Vagina (tissue), 2 donors: ENCODE results near the gene AGBL4. TPM values are rescaled to one million over a fixed set of nuclear protein-coding genes. Genes with fewer than 3 reads are reported as not detected.

Experiments used
- DNase-seq, 2 donors: peaks; one replicate each; pipeline ENCODE4 v3.0.0-alpha.2; 2017; ENCODE audit errors: extremely low spot score in 2 of 2
- H3K27ac ChIP-seq: fragments of 200-600 bp; sonication (generic); one replicate; pipeline ENCODE4 v1.5.1; 2019
- H3K27me3 ChIP-seq: fragments of 200-600 bp; sonication (generic); one replicate; pipeline ENCODE4 v1.5.1; 2019
- H3K36me3 ChIP-seq, 2 donors: fragments of 200-600 bp; sonication (generic); one replicate each; pipeline ENCODE4 v1.5.1; 2017 to 2019
- H3K4me1 ChIP-seq: fragments of 200-600 bp; sonication (generic); one replicate; pipeline ENCODE4 v1.5.1; 2019
- H3K4me3 ChIP-seq, 2 donors: fragments of 200-600 bp; sonication (generic); 1 replicate in 1 of 2; 2 replicates in 1 of 2; pipeline ENCODE4 v1.5.1; 2016 to 2019
- H3K9me3 ChIP-seq: fragments of 200-600 bp; sonication (generic); one replicate; pipeline ENCODE4 v1.5.1; 2019
- POLR2A ChIP-seq, 2 donors: fragments of 450-650 bp; IDR thresholded peaks; one replicate each; pipeline ENCODE4 v1.6.1; 2017; ENCODE audit warnings: antibody characterized with exemption in 2 of 2, mild to moderate bottlenecking in 2 of 2, moderate library complexity in 2 of 2
- POLR2AphosphoS5 ChIP-seq, 2 donors: sonication (generic); formaldehyde crosslinking; IDR thresholded peaks; one replicate each; pipeline ENCODE4 v1.9.0; 2017; ENCODE audit warnings: antibody characterized with exemption in 2 of 2, mild to moderate bottlenecking in 2 of 2, low read depth in 1 of 2; ENCODE audit not compliant: insufficient read depth in 1 of 2
- intact Hi-C: fragments of 100-400 bp; cut with DNase I; formaldehyde crosslinking; loops from one replicate; pipeline ENCODE4 v1.15.1; 2023
- total RNA-seq: library from RNA; depleted of rRNA; stranded (reverse); fragments of >200 nt; gene quantifications from one replicate; pipeline ENCODE4 v1.2.3, GENCODE V29; 2016
- TF ChIP-seq, protein P1 (sequence below), 3 experiments: fragments of 450-650 bp in 2 of 3; fragments of 200-600 bp in 1 of 3; sonication (generic) in 1 of 3; IDR thresholded peaks; one replicate each; pipeline ENCODE4 v1.5.1; 2017 to 2019; ENCODE audit warnings: antibody characterized with exemption in 3 of 3, mild to moderate bottlenecking in 2 of 3, moderate library complexity in 2 of 3

Gene AGBL4
- total RNA-seq, 1 donor from 2014 or later: not detected

DNA sequence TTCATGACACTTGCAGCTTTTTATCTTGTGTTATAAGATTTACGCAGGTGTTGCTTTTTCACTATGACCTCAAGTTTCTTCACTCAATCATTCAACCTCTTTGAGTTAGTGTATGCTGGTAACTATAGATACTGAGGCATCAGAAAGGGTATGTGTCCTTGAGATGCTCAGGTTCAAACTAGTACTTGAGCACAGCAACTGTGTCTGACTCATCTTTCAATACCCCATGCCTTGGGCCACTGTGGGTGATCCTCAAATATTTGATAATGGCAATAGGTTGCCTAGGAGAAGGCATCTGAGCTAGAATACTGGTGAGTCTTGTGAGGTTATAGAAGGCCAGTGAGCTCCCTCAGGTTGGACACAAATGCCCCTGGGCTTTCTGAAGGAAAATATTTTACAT lies 1463.6 kb downstream of the AGBL4 start:
- Histone ChIP-seq H3K36me3 (no peaks in the 10 kb centered on the region), H3K9me3 (no peaks in the 10 kb centered on the region), H3K27ac (no peak overlapping the region), H3K27me3 (no peaks in the 10 kb centered on the region), H3K4me1 (no peaks in the 10 kb centered on the region), H3K4me3 (no peak overlapping the region)
- DNase-seq: no peak
- intact Hi-C loops: no loop called here
- no peak for TF ChIP-seq POLR2A (IDR thresholded peaks at IDR 0.05)
- TF ChIP-seq, protein P1, sequence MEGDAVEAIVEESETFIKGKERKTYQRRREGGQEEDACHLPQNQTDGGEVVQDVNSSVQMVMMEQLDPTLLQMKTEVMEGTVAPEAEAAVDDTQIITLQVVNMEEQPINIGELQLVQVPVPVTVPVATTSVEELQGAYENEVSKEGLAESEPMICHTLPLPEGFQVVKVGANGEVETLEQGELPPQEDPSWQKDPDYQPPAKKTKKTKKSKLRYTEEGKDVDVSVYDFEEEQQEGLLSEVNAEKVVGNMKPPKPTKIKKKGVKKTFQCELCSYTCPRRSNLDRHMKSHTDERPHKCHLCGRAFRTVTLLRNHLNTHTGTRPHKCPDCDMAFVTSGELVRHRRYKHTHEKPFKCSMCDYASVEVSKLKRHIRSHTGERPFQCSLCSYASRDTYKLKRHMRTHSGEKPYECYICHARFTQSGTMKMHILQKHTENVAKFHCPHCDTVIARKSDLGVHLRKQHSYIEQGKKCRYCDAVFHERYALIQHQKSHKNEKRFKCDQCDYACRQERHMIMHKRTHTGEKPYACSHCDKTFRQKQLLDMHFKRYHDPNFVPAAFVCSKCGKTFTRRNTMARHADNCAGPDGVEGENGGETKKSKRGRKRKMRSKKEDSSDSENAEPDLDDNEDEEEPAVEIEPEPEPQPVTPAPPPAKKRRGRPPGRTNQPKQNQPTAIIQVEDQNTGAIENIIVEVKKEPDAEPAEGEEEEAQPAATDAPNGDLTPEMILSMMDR (IDR thresholded peaks at IDR 0.05): no peak
- TF ChIP-seq POLR2AphosphoS5 (IDR thresholded peaks at IDR 0.05; ENCODE audit: insufficient read depth in 1 of 2, low read depth in 1 of 2): no peak

DNA sequence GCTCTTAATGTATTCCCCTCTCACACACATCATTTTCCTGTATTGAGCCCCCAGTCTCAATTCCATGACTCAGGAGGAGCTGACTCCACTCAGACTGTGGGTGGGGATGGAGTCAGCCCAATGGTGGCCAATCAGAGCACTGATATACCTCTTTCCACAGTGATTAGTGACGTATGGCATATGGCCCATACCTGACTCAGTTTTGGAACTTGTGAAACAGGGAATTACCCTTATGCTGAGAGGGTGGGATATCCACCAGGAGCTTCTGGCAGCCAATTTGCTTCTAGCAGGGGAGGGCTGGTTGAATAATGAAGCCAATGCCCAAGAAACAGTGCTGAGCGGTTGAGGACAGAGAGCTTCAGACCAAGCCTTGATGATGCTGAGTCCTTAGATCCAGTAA lies 1465.4 kb downstream of the AGBL4 start:
- DNase-seq: no peak
- Histone ChIP-seq H3K36me3 (no peaks in the 10 kb centered on the region), H3K4me3 (no peak overlapping the region), H3K4me1 (no peaks in the 10 kb centered on the region), H3K27me3 (no peaks in the 10 kb centered on the region), H3K27ac (no peak overlapping the region), H3K9me3 (no peaks in the 10 kb centered on the region)
- intact Hi-C loops: no loop called here
- TF ChIP-seq POLR2AphosphoS5 (IDR thresholded peaks at IDR 0.05; ENCODE audit: insufficient read depth in 1 of 2, low read depth in 1 of 2) (no peak), POLR2A (IDR thresholded peaks at IDR 0.05) (no peak)
- TF ChIP-seq, protein P1 (IDR thresholded peaks at IDR 0.05): no peak

DNA sequence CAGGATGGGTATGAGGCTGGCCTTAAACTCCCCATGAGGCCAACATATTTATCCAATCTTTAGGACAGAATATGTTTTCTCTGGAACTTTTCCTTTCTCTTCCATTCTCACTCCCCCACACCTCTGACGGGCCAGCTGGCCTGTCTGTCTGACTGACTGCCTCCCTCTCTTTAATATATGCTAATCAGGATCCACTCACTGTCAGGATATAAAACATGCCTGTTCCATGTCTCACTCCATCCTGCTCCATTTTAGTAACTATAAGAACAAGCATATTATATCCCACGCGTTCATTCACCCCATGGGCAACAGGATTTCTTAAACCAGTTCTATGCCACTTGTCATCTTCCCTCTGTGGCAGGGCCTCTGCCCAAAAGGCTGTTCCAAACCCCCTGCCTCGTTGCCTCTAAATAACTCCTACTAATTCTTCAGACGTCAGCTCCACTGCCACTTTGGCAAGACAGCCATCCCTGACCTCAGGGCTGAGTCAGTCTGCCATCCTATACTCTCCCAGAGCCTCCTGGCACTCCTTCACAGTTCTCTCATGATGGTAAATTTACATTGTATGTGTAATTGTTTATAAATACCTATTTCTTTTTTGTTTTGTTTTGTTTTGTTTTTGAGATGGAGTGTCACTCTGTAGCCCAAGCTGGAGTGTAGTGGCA lies 1467.4 kb downstream of the AGBL4 start:
- H3K9me3 ChIP-seq: no peaks in the 10 kb centered on the region
- H3K27ac ChIP-seq: no peak overlapping the region
- DNase-seq: no peak
- H3K27me3 ChIP-seq: no peaks in the 10 kb centered on the region
- H3K4me3 ChIP-seq: no peak overlapping the region
- H3K4me1 ChIP-seq: no peaks in the 10 kb centered on the region
- intact Hi-C loops: no loop called here
- H3K36me3 ChIP-seq: no peaks in the 10 kb centered on the region
- TF ChIP-seq POLR2AphosphoS5 (IDR thresholded peaks at IDR 0.05; ENCODE audit: insufficient read depth in 1 of 2, low read depth in 1 of 2) (no peak), POLR2A (IDR thresholded peaks at IDR 0.05) (no peak)
- TF ChIP-seq, protein P1 (IDR thresholded peaks at IDR 0.05): no peak

DNA sequence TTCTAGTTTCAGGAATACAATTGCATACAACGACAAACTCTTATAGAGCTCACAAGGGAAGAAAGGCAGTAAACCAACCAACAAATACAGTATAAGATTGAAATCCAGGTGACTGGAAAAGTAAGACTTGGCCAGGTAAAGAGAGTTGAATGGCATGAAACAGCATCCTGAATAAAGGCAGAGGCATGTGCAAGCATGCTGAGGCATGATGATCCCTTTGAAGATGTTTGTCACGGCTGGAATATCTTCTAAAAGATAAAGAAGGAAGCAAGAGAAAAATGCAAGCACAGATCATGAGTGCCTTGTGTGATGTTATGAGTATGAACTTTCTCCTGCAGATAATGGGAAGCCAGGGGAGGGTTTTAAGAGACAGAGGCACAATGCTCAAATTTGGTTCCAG lies 1468.5 kb downstream of the AGBL4 start:
- no peaks in the 10 kb centered on the region for H3K36me3 ChIP-seq
- no peak for TF ChIP-seq POLR2A (IDR thresholded peaks at IDR 0.05)
- TF ChIP-seq, protein P1 (IDR thresholded peaks at IDR 0.05): no peak
- TF ChIP-seq POLR2AphosphoS5 (IDR thresholded peaks at IDR 0.05; ENCODE audit: insufficient read depth in 1 of 2, low read depth in 1 of 2): no peak
- no peaks in the 10 kb centered on the region for H3K9me3 ChIP-seq
- no peak overlapping the region for H3K27ac ChIP-seq
- intact Hi-C loops: no loop called here
- H3K27me3 ChIP-seq: no peaks in the 10 kb centered on the region
- H3K4me1 ChIP-seq: no peaks in the 10 kb centered on the region
- no peak overlapping the region for H3K4me3 ChIP-seq
- DNase-seq: no peak

DNA sequence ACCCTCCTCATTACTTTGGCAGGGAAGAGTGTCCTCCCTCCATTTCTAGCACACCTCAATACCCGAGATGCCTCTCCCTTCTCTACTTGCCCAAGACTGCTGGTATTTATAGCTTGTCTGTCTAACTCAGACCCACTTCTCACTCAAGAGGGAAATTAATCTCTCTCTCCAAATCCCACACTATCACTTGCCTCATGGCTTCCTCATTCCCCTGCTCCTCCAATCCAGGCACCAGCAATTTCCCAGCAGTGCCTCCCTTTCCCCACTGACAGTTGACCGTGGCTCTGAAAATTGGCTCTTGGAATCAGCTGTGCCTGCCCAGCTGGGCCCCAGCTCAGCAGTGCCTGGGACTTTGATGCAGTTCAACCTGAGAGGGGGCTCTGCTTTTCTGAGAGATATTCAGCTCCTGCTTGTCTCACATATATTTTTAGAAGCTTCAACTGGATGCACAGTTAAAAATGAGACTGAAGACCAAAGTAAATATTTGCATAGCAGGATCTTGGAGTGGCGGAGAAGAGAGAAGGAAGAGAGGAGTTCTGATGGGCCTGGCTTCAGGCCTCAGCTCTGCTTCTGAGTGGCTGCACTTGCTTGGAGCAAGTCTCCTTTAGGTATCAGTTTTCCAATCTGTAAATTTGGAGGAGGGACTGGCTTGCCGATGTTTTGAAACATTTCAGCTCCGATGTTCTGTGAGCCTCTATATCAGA lies 1470.7 kb downstream of the AGBL4 start:
- no peak for TF ChIP-seq POLR2A (IDR thresholded peaks at IDR 0.05)
- no peak for TF ChIP-seq POLR2AphosphoS5 (IDR thresholded peaks at IDR 0.05; ENCODE audit: insufficient read depth in 1 of 2, low read depth in 1 of 2)
- TF ChIP-seq, protein P1 (IDR thresholded peaks at IDR 0.05): no peak
- H3K9me3 ChIP-seq: no peaks in the 10 kb centered on the region
- H3K4me3 ChIP-seq: no peak overlapping the region
- intact Hi-C loops: no loop called here
- no peak for DNase-seq
- H3K36me3 ChIP-seq: no peaks in the 10 kb centered on the region
- H3K27ac ChIP-seq: no peak overlapping the region
- no peaks in the 10 kb centered on the region for H3K27me3 ChIP-seq
- no peaks in the 10 kb centered on the region for H3K4me1 ChIP-seq
